Right atrium auricular region (tissue), 2 donors: Measurements from ENCODE around the gene TBX10. TPM values are rescaled to one million over a fixed set of nuclear protein-coding genes. Genes with fewer than 3 reads are reported as not detected.
"Not testable (repeated sequence)": the region's sequence is repeated elsewhere in the genome, so short reads cannot be mapped to it uniquely, and the experiment has no call there.

Source experiments
- DNase-seq: peaks from one replicate; pipeline ENCODE4 v3.0.0-alpha.2; 2019; ENCODE audit warnings: low spot score
- H3K27ac ChIP-seq, 2 donors: fragments of 200-600 bp; sonication (generic); 1 replicate in 1 of 2; 2 replicates in 1 of 2; pipeline ENCODE4 v1.5.1; 2016 to 2019
- H3K27me3 ChIP-seq, 2 donors: fragments of 200-600 bp; sonication (generic); one replicate each; pipeline versions ENCODE4 v1.5.1 to v1.6.0; 2017 to 2019
- H3K36me3 ChIP-seq: fragments of 200-600 bp; sonication (generic); one replicate; pipeline ENCODE4 v1.5.1; 2016
- H3K4me1 ChIP-seq, 2 donors: fragments of 200-600 bp; sonication (generic); one replicate each; pipeline versions ENCODE4 v1.5.1 to v1.6.0; 2017 to 2019
- H3K4me3 ChIP-seq, 2 donors: fragments of 200-600 bp; sonication (generic); 1 replicate in 1 of 2; 2 replicates in 1 of 2; pipeline ENCODE4 v1.5.1; 2017 to 2019; ENCODE audit warnings: mild to moderate bottlenecking in 1 of 2, moderate library complexity in 1 of 2
- H3K9me3 ChIP-seq, 2 donors: fragments of 200-600 bp; sonication (generic); one replicate each; pipeline ENCODE4 v1.5.1; 2019
- total RNA-seq, 2 donors: library from RNA; depleted of rRNA; stranded (reverse); fragments of >200 nt; gene quantifications; one replicate each; pipeline ENCODE4 v1.1.0, GENCODE V29; 2016
- TF ChIP-seq, protein P1 (sequence below), 2 donors: fragments of 200-600 bp; sonication (generic); IDR thresholded peaks; one replicate each; pipeline ENCODE4 v1.5.1; 2019; ENCODE audit warnings: antibody characterized with exemption in 2 of 2

Gene TBX10
- total RNA-seq = not detected

DNA sequence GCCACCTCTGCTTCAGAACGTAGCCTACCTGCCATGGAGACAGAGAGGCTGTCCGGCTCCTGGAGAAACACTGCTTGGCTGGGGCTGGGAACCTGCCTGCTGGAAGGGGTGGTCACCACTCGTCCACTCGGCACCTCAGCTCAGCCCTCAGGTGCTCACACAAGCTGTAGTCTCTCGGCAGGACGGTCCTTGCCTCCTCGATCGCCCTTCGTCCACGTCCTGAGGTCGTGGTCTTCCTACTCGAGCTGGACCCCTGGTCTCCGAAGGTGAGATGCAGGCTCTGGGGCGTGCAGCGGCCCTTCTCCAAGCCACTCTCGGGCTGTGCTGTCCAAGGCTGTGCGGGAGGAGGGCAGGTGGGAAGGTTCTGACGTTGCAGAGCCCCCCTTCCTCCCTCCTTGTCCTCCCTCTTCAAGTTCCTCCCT lies at the start of gene TBX10:
TBX10 (minus strand) TSS at position 326 of the 422 bp plus-strand sequence; CDS start at position 35, 291 bp downstream.
- Histone ChIP-seq H3K4me3 (no peak within 1 kb of the TSS), H3K36me3 (no peaks in the 10 kb centered on the region), H3K27ac (no peak within 1 kb of the TSS), H3K4me1 (no peaks in the 10 kb centered on the region), H3K27me3 (no peaks in the 10 kb centered on the region), H3K9me3 (no peaks in the 10 kb centered on the region)
- no peak for DNase-seq
- TF ChIP-seq, protein P1, sequence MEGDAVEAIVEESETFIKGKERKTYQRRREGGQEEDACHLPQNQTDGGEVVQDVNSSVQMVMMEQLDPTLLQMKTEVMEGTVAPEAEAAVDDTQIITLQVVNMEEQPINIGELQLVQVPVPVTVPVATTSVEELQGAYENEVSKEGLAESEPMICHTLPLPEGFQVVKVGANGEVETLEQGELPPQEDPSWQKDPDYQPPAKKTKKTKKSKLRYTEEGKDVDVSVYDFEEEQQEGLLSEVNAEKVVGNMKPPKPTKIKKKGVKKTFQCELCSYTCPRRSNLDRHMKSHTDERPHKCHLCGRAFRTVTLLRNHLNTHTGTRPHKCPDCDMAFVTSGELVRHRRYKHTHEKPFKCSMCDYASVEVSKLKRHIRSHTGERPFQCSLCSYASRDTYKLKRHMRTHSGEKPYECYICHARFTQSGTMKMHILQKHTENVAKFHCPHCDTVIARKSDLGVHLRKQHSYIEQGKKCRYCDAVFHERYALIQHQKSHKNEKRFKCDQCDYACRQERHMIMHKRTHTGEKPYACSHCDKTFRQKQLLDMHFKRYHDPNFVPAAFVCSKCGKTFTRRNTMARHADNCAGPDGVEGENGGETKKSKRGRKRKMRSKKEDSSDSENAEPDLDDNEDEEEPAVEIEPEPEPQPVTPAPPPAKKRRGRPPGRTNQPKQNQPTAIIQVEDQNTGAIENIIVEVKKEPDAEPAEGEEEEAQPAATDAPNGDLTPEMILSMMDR (IDR thresholded peaks at IDR 0.05) = no peak

DNA sequence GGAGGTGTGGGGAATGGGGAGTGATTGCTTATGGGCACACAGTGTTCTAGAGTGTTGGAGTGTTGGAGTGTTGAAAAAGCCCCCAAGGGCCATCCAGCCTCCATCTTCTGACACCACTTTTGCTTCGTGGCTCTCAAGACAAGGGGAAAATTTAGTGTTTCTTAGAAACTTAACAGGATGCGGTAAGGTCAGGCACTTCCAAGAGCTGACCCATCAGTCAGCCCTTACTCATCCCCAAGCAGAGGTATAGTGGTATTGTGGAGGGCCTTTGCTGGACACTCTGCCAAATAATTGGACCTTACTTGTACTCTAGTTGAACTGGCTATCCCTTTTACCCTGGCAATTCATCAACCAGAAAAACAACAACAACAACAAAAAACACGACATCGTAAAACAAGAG lies 49.6 kb upstream of the TBX10 start:
- Histone ChIP-seq H3K9me3 (no peaks in the 10 kb centered on the region), H3K4me3 (no peak overlapping the region), H3K4me1 (no peaks in the 10 kb centered on the region), H3K27ac (no peak overlapping the region), H3K27me3 (no peaks in the 10 kb centered on the region), H3K36me3 (no peaks in the 10 kb centered on the region)
- DNase-seq = no peak
- TF ChIP-seq, protein P1 (IDR thresholded peaks at IDR 0.05) = no peak

DNA sequence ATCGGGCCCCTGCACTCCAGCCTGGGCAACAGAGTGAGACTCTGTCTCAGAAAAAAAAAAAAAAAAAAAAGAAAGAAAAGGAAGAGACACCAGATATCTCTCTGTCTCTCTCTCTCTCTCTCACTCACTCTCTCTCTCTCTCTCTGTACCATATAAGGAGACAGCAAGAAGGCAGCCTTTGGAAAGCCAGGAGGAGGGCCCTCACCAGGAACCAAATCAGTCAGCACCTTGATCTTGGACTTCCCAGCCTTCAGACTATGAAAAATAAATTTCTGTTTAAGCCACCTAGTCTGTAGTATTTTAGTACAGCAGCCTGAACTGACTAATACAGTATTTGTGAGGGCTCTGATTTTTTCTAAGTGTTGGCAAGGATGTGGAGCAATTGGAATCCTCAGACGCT lies 48.4 kb upstream of the TBX10 start:
- Histone ChIP-seq H3K27ac (no peak overlapping the region), H3K4me3 (no peak overlapping the region), H3K4me1 (no peaks in the 10 kb centered on the region), H3K27me3 (no peaks in the 10 kb centered on the region), H3K9me3 (no peaks in the 10 kb centered on the region), H3K36me3 (no peaks in the 10 kb centered on the region)
- DNase-seq = no peak
- TF ChIP-seq, protein P1 (IDR thresholded peaks at IDR 0.05) = no peak

DNA sequence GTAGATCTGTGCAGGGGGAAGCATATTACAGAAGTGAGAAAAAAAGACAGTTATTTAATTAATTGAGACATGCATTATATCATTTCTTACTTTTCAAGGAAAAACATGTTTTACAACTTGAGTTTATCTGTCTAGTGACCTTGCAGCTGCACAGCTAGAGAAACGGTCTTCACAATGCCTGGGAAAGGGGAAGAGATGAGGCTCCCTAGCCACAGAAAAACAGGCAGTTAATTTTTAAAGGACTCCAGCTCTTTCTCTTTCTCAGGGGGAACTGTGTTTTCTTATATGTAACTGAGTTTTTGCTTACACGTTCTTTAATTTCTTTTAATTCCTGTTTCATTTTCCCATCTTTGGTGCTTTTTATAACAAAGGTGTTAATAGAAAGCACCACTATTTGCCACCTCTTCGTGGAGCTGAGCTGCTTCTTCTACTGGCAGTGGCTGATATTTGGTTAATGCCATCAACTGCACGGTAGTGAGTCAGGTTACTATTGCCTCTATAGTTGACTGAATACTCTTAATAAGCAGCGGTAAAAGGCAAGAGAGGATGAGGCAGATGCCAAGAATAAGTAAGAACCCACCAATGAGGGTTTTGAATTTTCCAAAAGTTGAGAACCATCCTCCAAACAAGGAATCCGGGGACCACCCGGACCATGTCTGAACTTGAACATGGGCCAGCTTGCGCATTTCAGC lies 46.2 kb upstream of the TBX10 start:
- H3K4me1 ChIP-seq, H3K27me3 ChIP-seq, DNase-seq, H3K36me3 ChIP-seq, H3K9me3 ChIP-seq, H3K27ac ChIP-seq, H3K4me3 ChIP-seq: not testable (repeated sequence)

DNA sequence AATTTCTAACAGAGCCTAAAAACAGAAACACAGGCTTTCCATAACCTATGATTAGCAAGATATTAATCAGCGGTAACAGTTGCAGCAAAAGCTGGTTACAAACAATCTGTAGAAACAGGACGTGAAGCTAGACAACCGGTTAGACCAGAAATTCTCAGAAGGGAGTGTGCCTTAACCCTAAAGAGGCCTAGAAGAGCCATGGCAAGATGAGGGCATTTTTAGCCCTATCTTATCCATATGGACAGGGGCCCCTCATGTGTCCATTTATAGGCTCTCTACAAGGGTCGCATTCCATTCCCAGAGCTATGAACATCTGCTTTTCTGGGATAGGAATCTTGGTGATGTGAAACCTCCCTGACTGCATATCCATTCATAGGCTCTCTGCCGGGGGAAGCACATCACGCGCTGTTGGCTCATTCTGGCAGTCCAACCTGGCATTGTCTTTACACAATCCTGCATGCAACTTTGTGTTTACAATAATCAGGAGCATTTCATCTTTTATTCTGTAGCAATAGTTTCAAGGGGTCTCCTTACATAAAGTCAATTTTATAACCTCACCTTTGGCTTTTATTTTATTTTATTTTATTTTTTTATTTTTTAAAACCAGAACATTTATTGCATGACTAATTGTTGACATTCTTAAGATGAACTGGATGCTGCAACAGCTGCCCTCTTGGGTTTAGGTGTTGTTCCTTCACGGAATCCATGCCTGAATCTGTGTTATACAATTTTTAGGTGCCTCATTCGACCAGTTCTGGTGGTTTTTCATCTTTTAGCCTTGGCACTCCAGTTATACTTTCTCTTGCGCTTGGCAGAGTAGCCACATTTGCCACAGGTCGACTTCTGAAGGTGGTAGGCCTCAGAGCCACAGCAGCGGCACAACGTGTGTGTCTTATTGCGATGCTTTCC lies 42.8 kb upstream of the TBX10 start:
- not testable (repeated sequence) for H3K4me3 ChIP-seq, DNase-seq, H3K4me1 ChIP-seq, H3K27me3 ChIP-seq, H3K36me3 ChIP-seq, H3K9me3 ChIP-seq
- peak overlapping the region in 1 of 2 donors; percentile 55 for H3K27ac ChIP-seq

DNA sequence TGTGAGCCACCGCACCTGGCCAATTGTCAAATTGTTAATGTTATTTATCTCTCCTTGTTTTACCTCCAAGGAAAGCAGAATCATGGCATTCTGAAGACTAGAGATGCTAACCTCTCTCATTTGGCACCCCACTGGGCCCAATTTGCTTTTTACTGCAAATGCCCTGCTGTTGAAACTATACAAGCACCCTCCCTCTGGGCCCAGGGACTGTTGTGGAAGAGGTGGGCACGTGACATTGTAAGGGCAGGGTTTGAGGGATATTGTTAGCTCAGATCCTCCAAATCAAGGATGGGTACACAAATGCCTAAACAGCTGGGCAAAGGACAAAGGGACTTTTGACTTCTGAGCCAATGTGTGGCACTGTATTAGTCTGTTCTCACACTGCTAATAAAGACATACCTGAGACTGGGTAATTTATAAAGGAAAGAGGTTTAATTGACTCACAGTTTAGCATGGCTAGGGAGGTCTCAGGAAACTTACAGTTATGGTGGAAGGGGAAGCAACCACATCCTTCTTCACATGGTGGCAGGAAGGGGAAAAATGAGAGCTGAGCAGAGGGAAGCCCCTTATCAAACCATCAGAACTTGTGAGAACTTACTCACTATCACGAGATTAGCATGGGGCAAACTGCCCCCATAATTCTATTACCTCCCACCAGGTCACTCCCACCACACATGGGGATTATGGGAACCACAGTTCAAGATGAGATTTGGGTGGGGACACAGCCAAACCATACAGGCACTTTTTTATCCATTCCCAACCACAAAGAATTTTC lies 41.3 kb upstream of the TBX10 start:
- Histone ChIP-seq H3K9me3 (peaks cover 0 to 6% of the 10 kb centered on the region in 2 donors), H3K4me1 (no peaks in the 10 kb centered on the region), H3K27me3 (no peaks in the 10 kb centered on the region), H3K27ac (no peak overlapping the region), H3K36me3 (no peaks in the 10 kb centered on the region), H3K4me3 (no peak overlapping the region)
- DNase-seq = no peak
- TF ChIP-seq, protein P1 (IDR thresholded peaks at IDR 0.05) = no peak
